GM06990 (cell line): ENCODE results near the gene PDGFA.

Experiments used
- DNase-seq: peaks from one replicate; pipeline ENCODE4 v3.0.0-alpha.2; 2011; ENCODE audit not compliant: insufficient read length; ENCODE audit errors: extremely low read depth
- H3K27me3 ChIP-seq: replicated peaks from 2 replicates; pipeline ENCODE4 v1.6.0; 2011; ENCODE audit warnings: low read length; ENCODE audit not compliant: control insufficient read depth, insufficient read depth
- H3K36me3 ChIP-seq: 2 replicates; pipeline ENCODE4 v1.5.1; 2011; ENCODE audit warnings: low read length; ENCODE audit not compliant: control insufficient read depth, insufficient read depth
- H3K4me3 ChIP-seq: replicated peaks from 2 replicates; pipeline ENCODE4 v1.5.1; 2011; ENCODE audit warnings: low read depth, mild to moderate bottlenecking, control low read depth, low read length
- TF ChIP-seq, protein P1 (sequence below): IDR thresholded peaks from 2 replicates; pipeline ENCODE4 v1.5.1; 2011; ENCODE audit warnings: low read length, control low read depth, mild to moderate bottlenecking, inconsistent platforms; ENCODE audit not compliant: insufficient read depth, poor library complexity, severe bottlenecking

Gene PDGFA

DNA sequence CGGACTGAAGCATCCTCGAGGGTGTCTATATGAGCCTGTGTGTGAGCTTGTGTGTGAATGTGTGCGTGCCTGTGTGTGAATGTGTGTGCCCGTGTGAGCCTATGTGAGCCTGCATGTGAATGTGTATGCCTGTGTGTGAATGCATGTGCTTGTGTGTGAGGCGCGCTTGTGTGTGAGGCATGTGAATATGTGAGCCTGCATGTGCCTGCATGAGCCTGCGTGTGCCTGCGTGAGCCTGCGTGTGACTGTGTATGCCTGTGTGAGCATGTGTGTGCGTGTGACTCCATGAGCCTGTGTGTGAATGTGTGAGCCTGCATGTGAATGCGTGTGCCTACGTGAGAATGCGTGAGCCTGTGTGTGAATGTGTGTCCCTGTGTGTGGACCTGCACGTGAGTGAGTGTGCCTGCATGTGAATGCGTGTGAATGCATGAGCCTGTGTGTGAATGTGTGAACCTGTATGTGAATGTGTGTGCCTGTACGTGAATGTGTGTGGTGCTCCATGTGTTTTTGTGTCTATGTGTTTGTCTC, 33.4 kb downstream of the PDGFA start:
- no peak for DNase-seq
- H3K36me3 ChIP-seq = no peaks in the 10 kb centered on the region
- H3K27me3 ChIP-seq = no peaks in the 10 kb centered on the region
- TF ChIP-seq, protein P1, sequence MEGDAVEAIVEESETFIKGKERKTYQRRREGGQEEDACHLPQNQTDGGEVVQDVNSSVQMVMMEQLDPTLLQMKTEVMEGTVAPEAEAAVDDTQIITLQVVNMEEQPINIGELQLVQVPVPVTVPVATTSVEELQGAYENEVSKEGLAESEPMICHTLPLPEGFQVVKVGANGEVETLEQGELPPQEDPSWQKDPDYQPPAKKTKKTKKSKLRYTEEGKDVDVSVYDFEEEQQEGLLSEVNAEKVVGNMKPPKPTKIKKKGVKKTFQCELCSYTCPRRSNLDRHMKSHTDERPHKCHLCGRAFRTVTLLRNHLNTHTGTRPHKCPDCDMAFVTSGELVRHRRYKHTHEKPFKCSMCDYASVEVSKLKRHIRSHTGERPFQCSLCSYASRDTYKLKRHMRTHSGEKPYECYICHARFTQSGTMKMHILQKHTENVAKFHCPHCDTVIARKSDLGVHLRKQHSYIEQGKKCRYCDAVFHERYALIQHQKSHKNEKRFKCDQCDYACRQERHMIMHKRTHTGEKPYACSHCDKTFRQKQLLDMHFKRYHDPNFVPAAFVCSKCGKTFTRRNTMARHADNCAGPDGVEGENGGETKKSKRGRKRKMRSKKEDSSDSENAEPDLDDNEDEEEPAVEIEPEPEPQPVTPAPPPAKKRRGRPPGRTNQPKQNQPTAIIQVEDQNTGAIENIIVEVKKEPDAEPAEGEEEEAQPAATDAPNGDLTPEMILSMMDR = no peak
- no peak overlapping the region for H3K4me3 ChIP-seq

DNA sequence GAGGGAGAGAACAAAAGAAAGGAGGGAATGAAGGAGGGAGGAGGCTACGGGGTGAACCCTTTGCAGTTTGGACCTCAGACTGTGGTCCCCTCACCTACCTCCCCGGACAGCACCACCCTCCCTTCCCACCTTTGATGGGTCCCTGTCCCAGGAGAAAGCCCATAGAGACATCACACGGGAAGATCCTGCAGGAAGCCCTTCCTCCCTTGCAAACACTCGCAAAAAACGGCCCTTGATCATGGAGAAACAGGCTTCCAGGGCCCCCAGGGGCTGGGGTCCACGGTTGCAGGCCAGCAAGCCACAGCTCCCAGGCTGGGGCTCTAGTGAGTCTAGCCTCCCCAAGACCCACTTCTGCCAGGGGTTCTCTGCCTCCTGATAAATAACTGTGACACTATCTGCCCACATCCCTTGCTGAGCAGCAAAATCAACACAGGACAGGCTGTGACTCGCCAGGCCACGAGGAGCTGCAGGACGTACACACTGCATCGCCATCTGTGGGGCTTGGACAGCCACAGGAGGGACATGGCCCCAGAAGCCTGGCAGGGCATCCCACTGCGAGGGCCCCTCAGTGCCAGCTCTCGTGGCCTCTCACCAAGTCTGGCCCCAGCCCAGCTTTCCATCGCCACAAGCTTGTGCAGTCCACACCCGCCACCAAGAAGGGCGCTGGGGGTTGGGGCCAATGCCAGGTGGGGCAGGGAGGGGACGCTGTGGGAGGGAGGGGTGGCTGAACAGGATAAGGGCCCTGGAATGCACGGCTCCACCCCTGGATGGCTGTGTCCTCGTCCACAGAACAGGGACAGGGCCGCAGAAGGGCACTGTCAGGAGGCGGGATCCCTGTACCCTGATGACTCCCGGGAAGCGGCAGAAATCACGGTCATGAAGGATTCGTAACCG, 34.2 kb downstream of the PDGFA start:
- DNase-seq = no peak
- Histone ChIP-seq H3K27me3 (no peaks in the 10 kb centered on the region), H3K4me3 (no peak overlapping the region), H3K36me3 (no peaks in the 10 kb centered on the region)
- TF ChIP-seq, protein P1 = no peak

DNA sequence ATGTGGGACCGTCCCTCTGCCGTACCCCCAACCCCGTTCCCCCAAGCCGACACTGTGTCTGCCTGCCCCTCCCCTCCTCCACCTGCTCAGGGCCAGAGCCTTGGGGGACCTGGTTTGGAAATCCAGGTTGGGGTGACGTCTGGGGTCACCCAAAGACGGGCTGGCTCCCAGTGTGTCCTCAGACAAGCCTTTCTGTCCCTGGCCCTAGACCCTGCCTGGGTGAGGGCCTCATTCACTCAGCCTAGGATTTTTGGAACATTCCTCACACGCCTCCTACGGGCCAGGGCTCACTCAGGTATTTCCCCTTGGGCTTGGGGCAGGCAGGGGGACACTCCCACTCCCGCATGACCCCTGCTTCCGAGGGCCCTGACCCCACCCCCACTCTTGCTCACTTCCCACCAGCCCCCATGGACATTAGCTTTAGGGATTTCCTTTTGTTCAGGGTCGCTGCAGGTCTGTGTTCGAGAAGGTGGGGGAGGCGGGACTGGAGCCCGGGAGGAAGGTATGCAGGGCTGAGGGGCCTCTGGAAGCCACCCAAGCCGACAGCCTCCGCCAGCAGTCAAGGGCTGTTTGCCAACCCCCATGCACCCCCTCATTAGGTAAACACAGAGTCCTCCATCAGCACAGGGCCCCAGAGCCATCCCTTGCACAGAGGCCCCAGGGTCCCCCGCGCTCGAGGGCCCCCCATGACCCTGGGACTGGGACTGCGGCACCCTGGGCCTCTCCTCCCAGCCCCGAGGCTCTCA, 35.1 kb downstream of the PDGFA start:
- Histone ChIP-seq H3K4me3 (no peak overlapping the region), H3K36me3 (no peaks in the 10 kb centered on the region), H3K27me3 (no peaks in the 10 kb centered on the region)
- DNase-seq = no peak
- TF ChIP-seq, protein P1 = no peak

DNA sequence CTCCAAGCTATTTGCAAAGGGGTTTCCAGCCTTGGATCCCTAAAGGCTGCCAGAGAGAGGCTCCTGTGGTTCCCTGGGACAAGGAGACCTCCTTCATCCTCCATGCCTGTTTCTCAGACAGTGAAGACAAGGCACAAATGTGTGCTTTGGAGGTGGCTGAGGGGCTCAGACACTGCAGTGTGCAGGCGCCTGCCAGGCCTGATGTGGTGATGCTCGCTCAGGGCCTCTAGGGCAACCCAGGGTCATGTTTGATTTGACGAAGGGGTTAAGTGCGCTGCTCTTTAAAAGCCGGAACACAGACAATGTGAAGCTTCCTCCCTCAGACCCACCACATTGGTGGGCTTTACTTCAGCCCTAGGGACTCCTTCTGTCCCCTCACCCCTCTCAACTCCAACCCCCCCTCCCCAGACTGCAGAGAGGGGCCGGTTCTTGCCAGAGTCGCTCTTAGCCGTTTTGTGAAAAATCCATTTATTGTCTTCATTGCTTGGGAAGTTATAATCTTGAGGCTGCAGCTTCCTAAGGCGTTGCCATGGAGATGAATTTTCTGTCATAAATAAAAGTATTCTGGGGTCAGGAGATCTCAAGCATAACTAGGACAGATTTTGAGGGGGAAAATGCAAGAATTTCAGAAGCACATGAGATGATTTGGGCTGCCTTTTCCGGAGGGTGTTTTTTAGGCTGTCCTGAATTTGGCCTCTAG, 35.8 kb downstream of the PDGFA start:
- Histone ChIP-seq H3K27me3 (no peaks in the 10 kb centered on the region), H3K36me3 (no peaks in the 10 kb centered on the region), H3K4me3 (no peak overlapping the region)
- TF ChIP-seq, protein P1 = no peak
- DNase-seq = no peak

DNA sequence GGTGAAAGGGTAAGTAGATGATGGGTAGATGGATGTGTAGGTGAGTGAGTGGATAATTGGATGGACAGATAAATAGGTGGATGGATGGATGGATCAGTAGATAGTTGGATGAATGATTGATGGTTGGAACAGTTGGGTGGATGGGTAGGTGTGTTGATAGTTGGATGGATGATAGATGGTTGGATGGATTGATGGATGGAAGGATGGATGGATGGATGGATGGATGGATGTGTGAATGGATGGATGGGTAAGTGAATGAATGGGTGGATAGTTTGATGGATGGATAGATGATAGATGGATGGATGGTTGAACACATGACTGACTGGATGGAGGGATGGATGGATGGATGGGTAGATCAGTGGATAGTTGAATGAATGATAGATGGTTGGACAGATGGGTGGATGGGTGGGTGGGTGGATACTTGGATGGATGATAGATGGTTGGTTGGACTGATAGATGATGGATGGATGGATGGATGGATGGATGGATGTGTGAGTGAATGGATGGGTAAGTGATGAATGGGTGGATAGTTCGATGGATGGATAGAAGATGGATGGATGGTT, 37.0 kb downstream of the PDGFA start:
- DNase-seq = no peak
- Histone ChIP-seq H3K4me3 (no peak overlapping the region), H3K36me3 (no peaks in the 10 kb centered on the region), H3K27me3 (no peaks in the 10 kb centered on the region)
- TF ChIP-seq, protein P1 = no peak
